HL-60 (cell line): ENCODE measurements around the gene FMC1.

ENCODE experiments used
- DNase-seq, 2 experiments: peaks; one replicate each; pipeline ENCODE4 v3.0.0-alpha.2; 2010 to 2020; ENCODE audit warnings: low read depth in 1 of 2, low spot score in 1 of 2
- H3K27ac ChIP-seq: fragments of 250-450 bp; sonication (Bioruptor Pico); replicated peaks from 2 replicates; pipeline ENCODE4 v1.5.1; 2020; ENCODE audit warnings: mild to moderate bottlenecking, moderate library complexity
- H3K27me3 ChIP-seq: fragments of 250-450 bp; sonication (Bioruptor Pico); 2 replicates; pipeline ENCODE4 v1.5.1; 2021; ENCODE audit warnings: mild to moderate bottlenecking, moderate library complexity; ENCODE audit not compliant: insufficient read depth, poor library complexity, severe bottlenecking
- H3K4me3 ChIP-seq: replicated peaks from 2 replicates; pipeline ENCODE4 v1.5.1; 2011; ENCODE audit warnings: mild to moderate bottlenecking, control low read depth, low read length; ENCODE audit not compliant: insufficient read depth
- CTCF ChIP-seq: IDR thresholded peaks from one replicate; pipeline ENCODE4 v1.5.1; 2011; ENCODE audit warnings: low read length, control low read depth, inconsistent platforms; ENCODE audit not compliant: insufficient read depth
- GABPA ChIP-seq: IDR thresholded peaks from 2 replicates; pipeline ENCODE4 v1.6.1; 2012; ENCODE audit warnings: low read depth
- POLR2AphosphoS5 ChIP-seq: IDR thresholded peaks from 2 replicates; pipeline ENCODE4 v1.6.1; 2012; ENCODE audit warnings: low read depth
- REST ChIP-seq: IDR thresholded peaks from 2 replicates; pipeline ENCODE4 v1.6.1; 2012; ENCODE audit warnings: low read depth; ENCODE audit not compliant: insufficient replicate concordance
- SPI1 ChIP-seq: IDR thresholded peaks from 2 replicates; pipeline ENCODE4 v1.6.1; 2012; ENCODE audit warnings: low read depth, mild to moderate bottlenecking, borderline replicate concordance

FMC1 gene

GRCh38 chr7:139334399-139335150 lies 6.6 kb upstream of the FMC1 start:
- no peak for DNase-seq
- no peak for TF ChIP-seq CTCF
- TF ChIP-seq REST, result no peak
- no peak for TF ChIP-seq POLR2AphosphoS5
- TF ChIP-seq GABPA, result no peak
- TF ChIP-seq SPI1, result no peak
- Histone ChIP-seq H3K4me3 (no peak overlapping the region), H3K27me3 (no peaks in the 10 kb centered on the region), H3K27ac (no peak overlapping the region)

GRCh38 chr7:139339025-139339424 lies 2.1 kb upstream of the FMC1 start:
- DNase-seq, result no peak
- Histone ChIP-seq H3K4me3 (no peak overlapping the region), H3K27ac (peak overlapping the region; percentile 99), H3K27me3 (no peaks in the 10 kb centered on the region)
- TF ChIP-seq SPI1, result no peak
- TF ChIP-seq POLR2AphosphoS5, result no peak
- no peak for TF ChIP-seq CTCF
- TF ChIP-seq GABPA, result no peak
- no peak for TF ChIP-seq REST

- no peak for DNase-seq
- peak overlapping the region; percentile 75 for H3K4me3 ChIP-seq
- TF ChIP-seq CTCF (no peak), POLR2AphosphoS5 (no peak), SPI1 (no peak), GABPA (no peak)
- peak overlapping the region; percentile 99 for H3K27ac ChIP-seq
- H3K27me3 ChIP-seq, result no peaks in the 10 kb centered on the region
These were observed 1.5 kb upstream of the FMC1 start for GRCh38 chr7:139339698-139340036.
